ENCODE data around the gene TIMP2.

TIMP2 gene

DNA sequence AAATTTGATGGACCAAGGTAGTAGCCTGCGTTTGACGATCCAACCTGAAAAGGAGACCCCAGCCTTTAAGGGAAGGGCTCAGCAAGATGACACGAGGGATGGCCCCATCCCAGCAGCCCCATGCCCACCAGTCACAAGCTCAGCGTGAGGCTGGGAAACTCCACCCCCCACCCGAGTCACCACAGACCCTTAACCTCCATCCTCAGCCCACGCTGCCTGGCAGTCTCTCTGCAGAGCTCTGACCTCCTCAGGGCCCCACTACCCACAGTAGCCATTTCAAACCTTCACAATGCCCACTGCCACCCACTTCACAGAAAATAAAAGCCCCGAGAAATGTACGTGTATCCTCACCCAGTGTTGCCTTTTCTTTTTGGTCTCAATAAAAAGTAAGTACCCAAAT lies 103.2 kb downstream of the TIMP2 start:
- TF ChIP-seq, protein P1, sequence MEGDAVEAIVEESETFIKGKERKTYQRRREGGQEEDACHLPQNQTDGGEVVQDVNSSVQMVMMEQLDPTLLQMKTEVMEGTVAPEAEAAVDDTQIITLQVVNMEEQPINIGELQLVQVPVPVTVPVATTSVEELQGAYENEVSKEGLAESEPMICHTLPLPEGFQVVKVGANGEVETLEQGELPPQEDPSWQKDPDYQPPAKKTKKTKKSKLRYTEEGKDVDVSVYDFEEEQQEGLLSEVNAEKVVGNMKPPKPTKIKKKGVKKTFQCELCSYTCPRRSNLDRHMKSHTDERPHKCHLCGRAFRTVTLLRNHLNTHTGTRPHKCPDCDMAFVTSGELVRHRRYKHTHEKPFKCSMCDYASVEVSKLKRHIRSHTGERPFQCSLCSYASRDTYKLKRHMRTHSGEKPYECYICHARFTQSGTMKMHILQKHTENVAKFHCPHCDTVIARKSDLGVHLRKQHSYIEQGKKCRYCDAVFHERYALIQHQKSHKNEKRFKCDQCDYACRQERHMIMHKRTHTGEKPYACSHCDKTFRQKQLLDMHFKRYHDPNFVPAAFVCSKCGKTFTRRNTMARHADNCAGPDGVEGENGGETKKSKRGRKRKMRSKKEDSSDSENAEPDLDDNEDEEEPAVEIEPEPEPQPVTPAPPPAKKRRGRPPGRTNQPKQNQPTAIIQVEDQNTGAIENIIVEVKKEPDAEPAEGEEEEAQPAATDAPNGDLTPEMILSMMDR (conservative IDR thresholded peaks at IDR 0.05; ENCODE audit: low read depth, low read length) = no peak
- H3K4me3 ChIP-seq (ENCODE audit: low read depth, low read length) = no peak overlapping the region
- peak; percentile 31 for DNase-seq (ENCODE audit: low read depth)

DNA sequence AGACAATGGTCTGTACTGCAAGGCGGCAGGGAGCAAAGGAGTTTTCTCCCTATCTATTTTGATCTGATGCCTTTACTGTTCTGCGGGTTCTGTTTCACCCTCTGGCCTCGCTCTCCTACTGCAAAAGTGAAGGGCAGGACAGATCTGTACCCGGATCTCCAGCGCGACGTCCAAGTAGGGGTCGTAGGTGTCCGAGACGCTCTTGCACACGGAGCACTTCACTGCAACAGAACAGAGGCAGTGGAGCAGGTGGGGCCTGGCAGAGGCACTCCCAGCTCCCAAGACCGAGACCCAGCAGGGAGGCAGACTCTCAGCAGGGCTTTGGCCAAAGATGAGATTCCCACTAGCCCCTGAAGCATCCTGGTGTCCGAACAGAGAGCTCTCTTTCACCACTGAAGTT lies 104.3 kb downstream of the TIMP2 start:
- no peak overlapping the region for H3K4me3 ChIP-seq (ENCODE audit: low read depth, low read length)
- DNase-seq (ENCODE audit: low read depth) = no peak
- TF ChIP-seq, protein P1 (conservative IDR thresholded peaks at IDR 0.05; ENCODE audit: low read depth, low read length) = no peak

DNA sequence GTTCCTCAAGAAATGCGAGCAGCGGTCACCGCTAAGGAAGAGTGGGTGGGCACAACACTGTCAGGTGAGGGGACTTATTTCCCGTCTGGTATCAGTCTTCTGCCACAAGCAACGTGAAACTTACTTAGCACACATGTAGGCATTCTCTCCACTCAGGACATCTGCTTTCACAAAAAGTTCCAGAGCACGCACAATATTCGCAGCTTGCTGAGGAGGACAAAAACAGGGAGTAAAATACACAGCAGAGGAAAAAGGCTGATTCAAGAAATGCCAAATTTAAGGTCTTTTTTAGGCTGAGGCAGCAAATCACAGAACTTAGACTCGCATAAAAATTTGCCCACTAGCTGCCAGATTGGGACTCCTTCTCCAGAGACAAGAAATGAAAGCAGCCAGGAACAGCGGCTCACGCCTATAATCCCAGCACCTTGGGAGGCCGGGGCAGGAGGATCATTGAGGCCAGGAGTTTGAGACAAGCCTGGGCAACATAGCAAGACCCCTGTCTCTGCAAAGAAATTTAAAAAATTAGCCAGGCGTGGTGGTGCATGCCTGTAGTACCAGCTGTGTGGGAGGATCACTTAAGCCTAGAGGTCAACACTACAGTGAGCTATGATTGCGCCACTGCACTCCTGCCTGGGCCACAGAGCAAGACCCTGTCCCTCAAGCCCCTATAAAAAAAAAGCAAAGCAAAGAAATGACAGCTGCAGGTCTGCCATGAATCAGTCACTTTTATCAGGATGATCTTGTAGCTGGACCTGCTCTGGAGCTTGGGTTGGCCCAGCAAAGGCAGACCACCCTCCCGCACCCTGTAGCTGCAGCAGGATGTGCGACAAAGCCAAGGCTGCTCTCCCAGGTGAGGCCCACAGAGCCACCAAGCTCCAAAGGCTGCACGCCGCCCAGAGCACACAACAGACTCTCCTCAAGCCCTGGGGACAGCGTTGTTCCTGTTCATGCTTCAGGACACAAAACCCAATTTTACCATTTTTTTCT lies 105.1 kb downstream of the TIMP2 start:
- TF ChIP-seq, protein P1 (conservative IDR thresholded peaks at IDR 0.05; ENCODE audit: low read depth, low read length) = no peak
- H3K4me3 ChIP-seq (ENCODE audit: low read depth, low read length) = no peak overlapping the region
- DNase-seq (ENCODE audit: low read depth) = no peak

DNA sequence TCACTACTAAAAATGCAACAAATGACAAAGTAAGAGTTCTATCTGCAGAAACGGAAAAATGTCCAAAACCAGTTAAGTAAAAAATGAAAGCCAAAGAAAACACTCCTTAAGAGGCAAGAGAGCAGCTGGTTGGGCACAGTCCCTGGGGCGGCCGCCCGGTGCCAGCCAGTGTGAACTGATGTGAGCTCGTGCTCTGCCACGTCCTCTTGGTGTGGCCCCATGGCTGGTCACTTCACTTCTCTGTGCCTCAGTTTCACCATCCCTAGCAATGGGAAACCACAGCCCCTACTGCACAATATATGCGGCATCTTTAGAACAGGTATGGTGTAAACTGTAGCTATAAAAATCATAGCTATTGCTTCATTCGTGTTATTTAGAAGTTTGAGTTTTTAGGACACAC lies 105.8 kb downstream of the TIMP2 start:
- no peak overlapping the region for H3K4me3 ChIP-seq (ENCODE audit: low read depth, low read length)
- no peak for DNase-seq (ENCODE audit: low read depth)
- TF ChIP-seq, protein P1 (conservative IDR thresholded peaks at IDR 0.05; ENCODE audit: low read depth, low read length) = no peak

DNA sequence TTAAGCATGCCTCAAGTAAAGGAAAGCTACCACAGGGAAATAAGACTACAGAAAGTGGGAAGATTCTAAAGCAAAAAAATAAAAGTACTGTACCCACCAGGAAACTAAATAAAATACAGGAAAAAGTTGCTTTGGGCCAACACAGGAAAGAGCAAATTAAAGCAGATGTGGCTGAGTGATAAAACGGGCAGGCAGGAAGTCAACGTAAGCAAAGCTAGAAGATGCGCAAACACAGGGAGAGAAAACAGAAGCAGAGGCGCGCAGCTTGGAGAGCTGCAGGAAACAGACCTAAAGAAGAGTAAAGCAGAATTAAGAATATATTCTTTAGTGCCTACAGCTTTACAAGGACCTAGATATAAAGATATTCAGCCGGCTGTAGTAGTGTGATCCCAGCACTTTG lies 106.3 kb downstream of the TIMP2 start:
- no peak for DNase-seq (ENCODE audit: low read depth)
- no peak overlapping the region for H3K4me3 ChIP-seq (ENCODE audit: low read depth, low read length)
- TF ChIP-seq, protein P1 (conservative IDR thresholded peaks at IDR 0.05; ENCODE audit: low read depth, low read length) = no peak

DNA sequence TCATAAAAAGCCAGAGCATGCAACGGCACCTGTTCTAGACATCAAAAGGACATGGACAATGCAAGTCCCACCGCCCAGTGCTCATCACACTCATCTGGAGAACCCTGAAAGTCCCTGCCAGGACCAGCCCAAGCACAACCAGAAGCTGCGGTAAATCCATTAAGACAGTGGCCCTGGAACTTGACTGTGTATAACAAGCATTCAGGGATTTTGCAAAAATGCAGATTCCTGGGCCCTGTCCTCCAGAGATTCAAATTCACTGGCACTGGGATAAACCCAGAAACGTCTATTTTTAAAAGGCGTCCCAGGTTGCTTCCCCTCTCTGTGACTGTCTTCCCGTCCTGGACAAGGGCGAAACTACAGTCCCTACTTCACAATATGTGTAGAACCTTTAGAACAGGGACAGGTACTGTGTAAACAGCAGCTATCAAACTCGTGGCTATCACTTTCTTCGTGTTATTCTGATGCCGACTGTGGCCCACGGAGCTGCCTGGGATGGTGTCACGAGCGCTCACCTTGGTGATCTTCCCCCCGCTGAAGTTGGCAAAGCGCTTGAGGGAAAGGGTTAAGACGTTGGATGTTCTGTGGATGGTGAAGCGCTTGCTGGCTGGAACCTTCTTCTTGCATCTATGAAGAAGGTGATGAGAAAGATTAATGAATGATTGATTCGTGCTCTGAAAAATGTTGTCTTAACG lies 106.9 kb downstream of the TIMP2 start:
- TF ChIP-seq, protein P1 (conservative IDR thresholded peaks at IDR 0.05; ENCODE audit: low read depth, low read length) = no peak
- no peak overlapping the region for H3K4me3 ChIP-seq (ENCODE audit: low read depth, low read length)
- DNase-seq (ENCODE audit: low read depth) = no peak

All from choroid plexus epithelial cell (primary cell).